Measurements from ENCODE around the gene ARHGAP45. TPM values are rescaled to one million over a fixed set of nuclear protein-coding genes. Genes with fewer than 3 reads are reported as not detected.

ARHGAP45 gene
- total RNA-seq, 2 donors from 2014 or later: 27.4 to 37.9 TPM

DNA sequence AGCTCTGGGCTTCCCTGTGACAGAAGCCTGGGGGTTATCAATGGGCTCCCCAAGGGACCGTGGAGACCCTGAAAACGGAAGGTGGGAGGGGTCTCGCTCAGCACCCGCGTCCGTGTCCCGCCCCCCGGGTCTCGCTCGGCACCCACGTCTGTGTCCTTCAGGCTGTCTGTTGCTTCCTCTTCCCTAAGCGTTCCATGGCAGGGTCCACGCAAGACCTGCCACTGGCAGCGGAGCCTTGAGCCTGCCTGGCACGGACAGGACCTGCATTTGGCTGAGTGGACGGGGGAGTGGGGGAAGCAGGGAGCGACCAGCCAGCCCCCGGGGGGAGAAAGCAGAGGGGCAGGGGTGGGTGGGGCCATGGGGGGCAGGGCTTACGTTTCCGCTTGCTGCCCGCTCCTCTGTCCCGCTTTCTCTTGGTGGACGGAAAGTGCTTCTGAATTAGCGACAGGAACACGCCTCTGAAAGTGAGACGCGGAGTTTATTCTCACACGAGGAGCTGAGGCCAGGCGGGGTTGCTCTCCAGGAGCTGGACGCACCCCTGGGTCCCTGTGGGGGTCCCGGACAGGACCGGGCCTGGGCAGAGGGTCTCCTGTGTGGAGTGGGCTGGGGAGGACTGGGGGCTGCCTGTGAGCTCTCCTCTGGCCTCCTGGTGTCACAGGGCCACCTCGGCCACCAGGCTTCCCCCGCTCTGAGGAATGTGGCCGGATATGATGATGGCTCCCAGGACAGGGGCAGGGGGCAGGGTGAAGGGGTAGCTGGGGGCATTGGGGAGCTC is 48.9 kb downstream of the ARHGAP45 start:
- Histone ChIP-seq H3K36me3 (peaks cover 49% of the 10 kb centered on the region), H3K4me1 (peaks cover 17% of the 10 kb centered on the region), H3K27ac (no peak overlapping the region), H3K9me3 (no peaks in the 10 kb centered on the region), H3K4me3 (no peak overlapping the region), H3K27me3 (no peaks in the 10 kb centered on the region), H3K9ac (ENCODE audit: low read depth in 2 of 2, low read length in 2 of 2) (no peak overlapping the region)
- TF ChIP-seq, protein P1, sequence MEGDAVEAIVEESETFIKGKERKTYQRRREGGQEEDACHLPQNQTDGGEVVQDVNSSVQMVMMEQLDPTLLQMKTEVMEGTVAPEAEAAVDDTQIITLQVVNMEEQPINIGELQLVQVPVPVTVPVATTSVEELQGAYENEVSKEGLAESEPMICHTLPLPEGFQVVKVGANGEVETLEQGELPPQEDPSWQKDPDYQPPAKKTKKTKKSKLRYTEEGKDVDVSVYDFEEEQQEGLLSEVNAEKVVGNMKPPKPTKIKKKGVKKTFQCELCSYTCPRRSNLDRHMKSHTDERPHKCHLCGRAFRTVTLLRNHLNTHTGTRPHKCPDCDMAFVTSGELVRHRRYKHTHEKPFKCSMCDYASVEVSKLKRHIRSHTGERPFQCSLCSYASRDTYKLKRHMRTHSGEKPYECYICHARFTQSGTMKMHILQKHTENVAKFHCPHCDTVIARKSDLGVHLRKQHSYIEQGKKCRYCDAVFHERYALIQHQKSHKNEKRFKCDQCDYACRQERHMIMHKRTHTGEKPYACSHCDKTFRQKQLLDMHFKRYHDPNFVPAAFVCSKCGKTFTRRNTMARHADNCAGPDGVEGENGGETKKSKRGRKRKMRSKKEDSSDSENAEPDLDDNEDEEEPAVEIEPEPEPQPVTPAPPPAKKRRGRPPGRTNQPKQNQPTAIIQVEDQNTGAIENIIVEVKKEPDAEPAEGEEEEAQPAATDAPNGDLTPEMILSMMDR (IDR thresholded peaks at IDR 0.05): no peak
- intact Hi-C loops (cut with DNase I): no loop called here
- DNase-seq: no peak

DNA sequence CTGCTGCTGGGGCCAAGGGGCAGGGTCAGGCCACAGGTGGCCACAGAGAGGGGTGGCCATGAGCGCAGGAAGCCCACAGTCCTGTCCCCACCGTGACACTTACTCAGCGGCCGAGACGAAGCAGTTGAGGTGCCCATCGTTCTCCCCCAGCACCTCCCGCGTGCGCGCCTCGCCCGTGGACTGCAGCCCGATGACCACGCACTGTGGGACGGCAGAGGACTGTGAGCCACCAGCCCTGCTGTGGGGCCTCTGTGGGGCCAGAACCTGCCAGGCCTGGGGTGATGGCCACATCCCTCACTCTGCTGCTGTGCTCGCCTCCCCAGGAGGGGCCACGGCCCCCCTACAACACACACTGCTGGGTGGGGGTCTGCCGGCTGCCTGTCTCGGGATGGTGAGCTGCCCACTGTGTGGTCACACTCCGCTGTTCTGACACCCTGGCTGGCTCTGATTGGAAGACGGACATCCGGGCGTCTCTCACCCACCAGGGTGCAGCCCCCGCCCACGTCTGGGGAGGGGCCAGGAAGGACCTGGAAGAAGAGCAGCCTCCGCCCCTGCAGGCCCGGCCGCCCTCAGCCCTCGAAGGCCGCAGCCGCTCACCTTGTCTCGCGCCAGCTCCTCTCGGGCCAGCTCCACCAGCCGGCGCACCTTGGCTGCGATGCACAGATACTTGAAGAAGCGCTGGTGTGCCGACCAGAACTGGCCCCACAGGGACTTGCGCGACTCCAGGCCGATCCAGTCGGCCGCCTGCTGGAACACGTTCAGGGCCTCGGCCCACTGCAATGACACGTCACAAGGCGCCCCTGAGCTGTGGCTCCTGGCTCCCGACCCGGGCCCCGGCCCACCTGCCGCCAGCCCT is 50.0 kb downstream of the ARHGAP45 start:
- no peaks in the 10 kb centered on the region for H3K27me3 ChIP-seq
- no peak for DNase-seq
- peaks cover 17% of the 10 kb centered on the region for H3K4me1 ChIP-seq
- intact Hi-C loops (cut with DNase I): no loop called here
- H3K9ac ChIP-seq (ENCODE audit: low read depth in 2 of 2, low read length in 2 of 2): no peak overlapping the region
- H3K4me3 ChIP-seq: no peak overlapping the region
- peaks cover 48% of the 10 kb centered on the region for H3K36me3 ChIP-seq
- TF ChIP-seq, protein P1 (IDR thresholded peaks at IDR 0.05): no peak
- no peaks in the 10 kb centered on the region for H3K9me3 ChIP-seq
- H3K27ac ChIP-seq: no peak overlapping the region

DNA sequence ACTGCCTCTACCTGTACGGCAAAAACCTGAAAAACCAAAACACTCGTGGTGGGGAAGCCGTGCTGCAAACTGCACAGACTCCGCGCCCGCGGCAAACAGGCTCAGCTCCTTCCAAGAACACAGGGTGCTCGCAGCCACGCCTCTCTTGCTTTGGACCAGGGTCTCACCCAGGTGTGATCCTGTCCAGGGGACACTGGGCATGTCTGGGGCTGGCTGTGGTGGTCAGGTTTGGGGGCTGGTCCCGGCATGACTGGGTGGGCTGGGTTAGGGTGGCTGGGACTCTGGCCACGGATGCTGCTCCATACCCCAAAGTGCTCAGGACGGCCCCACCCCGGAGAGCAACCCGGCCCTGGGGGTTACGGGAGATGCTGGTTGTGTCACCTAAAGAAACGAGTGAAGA is 50.7 kb downstream of the ARHGAP45 start:
- peaks cover 52% of the 10 kb centered on the region for H3K36me3 ChIP-seq
- intact Hi-C loops (cut with DNase I): no loop called here
- DNase-seq: no peak
- H3K9ac ChIP-seq (ENCODE audit: low read depth in 2 of 2, low read length in 2 of 2): no peak overlapping the region
- H3K4me3 ChIP-seq: no peak overlapping the region
- no peak overlapping the region for H3K27ac ChIP-seq
- TF ChIP-seq, protein P1 (IDR thresholded peaks at IDR 0.05): no peak
- no peaks in the 10 kb centered on the region for H3K9me3 ChIP-seq
- H3K27me3 ChIP-seq: no peaks in the 10 kb centered on the region
- peaks cover 13% of the 10 kb centered on the region for H3K4me1 ChIP-seq

DNA sequence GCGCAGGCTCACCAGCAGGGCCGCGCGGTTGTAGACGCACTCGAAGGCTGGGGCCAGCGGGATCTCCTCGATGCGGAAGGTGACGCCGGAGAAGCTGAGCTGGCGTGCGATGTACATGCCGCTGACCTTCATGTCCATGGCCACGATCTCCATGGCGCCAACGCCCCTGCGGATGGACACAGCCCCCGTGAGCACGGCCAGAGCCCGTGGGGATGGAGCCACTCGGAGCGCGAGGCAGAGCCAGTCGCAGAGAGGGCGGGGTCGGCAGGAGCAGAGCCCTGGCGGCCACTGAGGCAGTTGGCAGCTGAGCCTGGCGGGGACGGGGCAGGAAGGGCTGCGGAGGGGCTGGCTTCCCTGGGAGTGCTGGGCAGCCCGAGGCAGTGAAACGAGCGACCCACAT is 52.0 kb downstream of the ARHGAP45 start:
- no peak overlapping the region for H3K4me3 ChIP-seq
- intact Hi-C loops (cut with DNase I): no loop called here
- H3K27me3 ChIP-seq: no peaks in the 10 kb centered on the region
- H3K9ac ChIP-seq (ENCODE audit: low read depth in 2 of 2, low read length in 2 of 2): no peak overlapping the region
- no peak for DNase-seq
- no peak overlapping the region for H3K27ac ChIP-seq
- no peaks in the 10 kb centered on the region for H3K9me3 ChIP-seq
- H3K36me3 ChIP-seq: peaks cover 55% of the 10 kb centered on the region
- TF ChIP-seq, protein P1 (IDR thresholded peaks at IDR 0.05): no peak
- peaks cover 1% of the 10 kb centered on the region for H3K4me1 ChIP-seq

- Histone ChIP-seq H3K27ac (no peak overlapping the region), H3K9ac (ENCODE audit: low read depth in 2 of 2, low read length in 2 of 2) (no peak overlapping the region), H3K9me3 (no peaks in the 10 kb centered on the region), H3K4me1 (no peaks in the 10 kb centered on the region), H3K4me3 (no peak overlapping the region), H3K27me3 (no peaks in the 10 kb centered on the region), H3K36me3 (peaks cover 61% of the 10 kb centered on the region)
- TF ChIP-seq, protein P1 (IDR thresholded peaks at IDR 0.05): no peak
- no peak for DNase-seq
- intact Hi-C loops (cut with DNase I): no loop called here
Measured at GRCh38 chr19:1119475-1120217, 52.7 kb downstream of the ARHGAP45 start.
